Hair follicle dermal papilla cell (primary cell): ENCODE measurements around the gene GORASP1. TPM values are rescaled to one million over a fixed set of nuclear protein-coding genes. Genes with fewer than 3 reads are reported as not detected.

ENCODE experiments used
- total RNA-seq: library from RNA; depleted of rRNA; stranded (reverse); fragments of >200 nt; gene quantifications from 2 replicates; pipeline ENCODE4 v1.2.3, GENCODE V29; 2012

Gene GORASP1
- 86.0 and 90.1 TPM in 2 replicates for total RNA-seq

DNA sequence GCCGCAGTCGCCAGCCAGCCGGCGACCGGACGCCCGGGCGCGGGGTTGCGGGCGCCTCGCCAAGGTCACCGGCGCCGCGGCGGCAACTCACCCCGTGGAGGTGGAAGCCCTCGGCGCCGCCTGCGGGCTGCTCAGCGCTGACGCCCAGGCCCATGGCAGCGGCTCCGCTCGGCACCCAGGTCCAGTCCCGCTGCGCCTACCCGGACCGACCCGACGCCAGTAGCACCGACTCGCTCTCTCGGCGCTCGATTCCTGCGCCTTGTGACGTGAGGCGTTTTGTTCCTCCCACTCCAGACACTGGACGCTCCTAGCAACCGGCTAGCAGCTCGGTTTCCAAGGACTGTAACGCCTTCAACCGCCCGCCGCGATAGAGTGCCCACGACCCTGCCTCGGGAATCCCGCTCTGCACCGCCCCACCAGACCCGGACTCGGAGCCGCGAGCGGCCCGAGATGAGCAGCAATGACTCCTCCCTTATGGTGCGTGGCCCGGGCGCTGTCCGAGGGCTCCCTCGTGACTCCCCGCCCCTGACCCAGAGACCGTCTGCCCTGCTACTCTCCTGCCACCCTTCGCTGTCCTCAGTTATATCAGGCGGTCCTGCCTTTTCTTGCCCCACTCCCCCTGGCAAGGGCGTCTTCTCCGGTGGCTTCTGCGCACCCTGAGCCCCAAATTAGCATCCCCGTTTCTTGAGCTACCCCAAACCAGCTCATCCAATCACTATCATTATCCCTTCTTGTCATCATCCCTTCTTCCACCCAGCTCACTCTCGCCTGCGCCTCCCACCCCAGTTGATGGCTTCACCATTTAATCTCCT is at the start of gene GORASP1, which contains the start of gene TTC21A:
Gene GORASP1 (minus strand): TSS at position 240 of the 812 bp plus-strand sequence. CDS start 86 bp downstream, at position 154.
Gene TTC21A (plus strand): TSS at position 293 of the 812 bp plus-strand sequence. CDS start 158 bp downstream, at position 451.

DNA sequence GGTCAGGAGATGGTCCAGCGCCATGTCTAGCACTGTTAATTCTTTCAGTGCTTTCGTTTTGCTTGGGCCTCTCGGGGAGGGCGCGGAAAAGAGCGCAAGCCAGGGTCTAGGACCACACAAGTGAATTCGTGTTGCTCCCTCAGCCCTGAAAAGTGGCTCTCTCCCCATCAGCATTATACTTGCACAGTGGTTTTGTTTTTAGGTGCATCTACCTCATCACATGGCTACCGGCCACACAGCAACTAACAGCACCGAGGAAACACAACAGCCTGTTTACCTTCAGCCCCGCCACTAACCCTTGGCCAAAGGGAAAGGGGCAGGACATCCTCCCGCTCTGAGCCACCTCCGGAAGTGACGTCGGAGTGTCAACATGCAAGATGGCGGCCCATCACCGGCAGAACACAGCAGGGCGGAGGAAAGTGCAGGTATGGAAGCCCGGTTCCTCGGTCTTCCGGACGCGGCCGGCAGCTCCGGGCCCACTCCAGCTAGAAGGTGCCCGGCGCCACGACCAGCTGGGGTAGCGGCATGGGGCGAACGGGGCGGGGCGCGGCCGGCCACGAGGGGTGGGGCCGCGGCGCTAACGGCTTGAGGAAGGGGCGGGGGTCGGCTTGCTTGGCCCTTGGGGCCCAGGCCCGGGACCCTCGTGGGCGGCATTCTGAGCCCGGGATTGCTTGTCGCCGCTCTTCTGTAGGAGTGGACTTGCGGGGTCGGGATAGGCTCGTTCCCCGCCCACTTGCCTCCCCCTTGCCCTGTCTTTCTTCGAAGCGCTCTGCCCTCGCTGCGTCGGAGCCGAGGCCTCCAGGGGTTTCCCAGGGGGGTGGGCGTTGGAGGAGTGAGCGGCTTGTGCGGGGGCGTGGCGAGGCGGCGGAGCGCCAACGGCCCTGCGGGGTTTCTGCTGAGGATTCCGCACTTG is 55.5 kb downstream of the GORASP1 start, which contains the start of the genes SCN11A and WDR48:
Gene SCN11A (minus strand): TSS at position 296 of the 913 bp plus-strand sequence. CDS start 101,582 bp downstream, outside the sequence.
Gene WDR48 (plus strand): TSS at position 368 of the 913 bp plus-strand sequence. CDS start 10 bp downstream, at position 378.

Other genes with a start within 250 kb of the GORASP1 start
- under 0.01 TPM in 2 replicates for gene SCN11A, start 55.7 kb downstream of the GORASP1 start, total RNA-seq
- 30.6 and 33.6 TPM in 2 replicates for gene WDR48, start 55.6 kb downstream of the GORASP1 start, total RNA-seq
- 5.2 and 7.2 TPM in 2 replicates for gene TTC21A, start 53 bp upstream of the GORASP1 start, total RNA-seq
- gene CSRNP1, start 46.0 kb upstream of the GORASP1 start, total RNA-seq, result 12.6 and 19.0 TPM in 2 replicates
- gene XIRP1, start 85.0 kb upstream of the GORASP1 start, total RNA-seq, result not detected in 2 replicates
- 0.16 TPM in 1 of 2 replicates, not detected in the other for gene CX3CR1, start 172.4 kb upstream of the GORASP1 start, total RNA-seq
- not detected in 2 replicates for gene CCR8, start 222.1 kb upstream of the GORASP1 start, total RNA-seq